Parathyroid adenoma (tissue), 2 donors: ENCODE data around the gene TBL2.

Experiments
- H2AFZ ChIP-seq: fragments of 300-600 bp; sonication (generic); one replicate; pipeline ENCODE4 v1.7.0; 2017; ENCODE audit warnings: antibody characterized with exemption, mild to moderate bottlenecking
- H3K27ac ChIP-seq: fragments of 300-600 bp; sonication (generic); one replicate; pipeline ENCODE4 v1.7.0; 2017
- H3K27me3 ChIP-seq: fragments of 300-600 bp; sonication (generic); one replicate; pipeline ENCODE4 v1.7.0; 2017; ENCODE audit warnings: low read length; ENCODE audit not compliant: control insufficient read depth, insufficient read depth
- H3K36me3 ChIP-seq: fragments of 300-600 bp; sonication (generic); one replicate; pipeline ENCODE4 v1.7.0; 2017; ENCODE audit warnings: low read length; ENCODE audit not compliant: control insufficient read depth, insufficient read depth
- H3K4me1 ChIP-seq: fragments of 300-600 bp; sonication (generic); one replicate; pipeline ENCODE4 v1.7.0; 2017; ENCODE audit warnings: control low read depth
- H3K4me2 ChIP-seq: fragments of 300-600 bp; sonication (generic); one replicate; pipeline ENCODE4 v1.7.0; 2017; ENCODE audit warnings: low read length
- H3K4me3 ChIP-seq: fragments of 300-600 bp; sonication (generic); one replicate; pipeline ENCODE4 v1.7.0; 2017; ENCODE audit warnings: low read depth, low read length
- H3K79me2 ChIP-seq: fragments of 300-600 bp; sonication (generic); one replicate; pipeline ENCODE4 v1.7.0; 2017; ENCODE audit warnings: control low read depth
- H3K9ac ChIP-seq: fragments of 300-600 bp; sonication (generic); one replicate; pipeline ENCODE4 v1.7.0; 2017; ENCODE audit warnings: mild to moderate bottlenecking
- H3K9me3 ChIP-seq: fragments of 300-600 bp; sonication (generic); one replicate; pipeline ENCODE4 v1.7.0; 2017; ENCODE audit warnings: low read length; ENCODE audit not compliant: control insufficient read depth
- CTCF ChIP-seq: fragments of 300-600 bp; sonication (generic); IDR thresholded peaks from one replicate; pipeline ENCODE4 v1.7.0; 2017; ENCODE audit warnings: antibody characterized with exemption, mild to moderate bottlenecking
- donor health status: primary hyperparathyroidism.

The TBL2 gene

GRCh38 chr7:73518470-73518869 is 59.9 kb downstream of the TBL2 start:
- no peaks in the 10 kb centered on the region for H3K36me3 ChIP-seq
- no peak overlapping the region for H3K9ac ChIP-seq
- peaks cover 52% of the 10 kb centered on the region for H3K79me2 ChIP-seq
- no peak overlapping the region for H3K27ac ChIP-seq
- H3K4me1 ChIP-seq = peaks cover 14% of the 10 kb centered on the region
- no peak overlapping the region for H3K4me3 ChIP-seq
- no peak overlapping the region for H2AFZ ChIP-seq
- peak overlapping the region; percentile 40 for H3K4me2 ChIP-seq
- no peaks in the 10 kb centered on the region for H3K9me3 ChIP-seq
- no peak for TF ChIP-seq CTCF
- no peaks in the 10 kb centered on the region for H3K27me3 ChIP-seq
